Coronary artery (tissue), 2 donors: ENCODE results near the gene AQP2.

Experiments used
- DNase-seq: peaks from one replicate; pipeline ENCODE4 v3.0.0-alpha.2; 2017; ENCODE audit warnings: low spot score
- H3K27ac ChIP-seq, 2 donors: fragments of 200-600 bp; sonication (generic); one replicate each; pipeline ENCODE4 v1.5.1; 2016 to 2019
- H3K4me3 ChIP-seq: fragments of 200-600 bp; sonication (generic); 2 replicates; pipeline ENCODE4 v1.5.1; 2016; ENCODE audit warnings: mild to moderate bottlenecking, moderate library complexity
- TF ChIP-seq, protein P1 (sequence below): fragments of 200-600 bp; sonication (generic); IDR thresholded peaks from one replicate; pipeline ENCODE4 v1.5.1; 2019; ENCODE audit warnings: antibody characterized with exemption

The AQP2 gene

GRCh38 chr12:49912345-49913255, 37.9 kb upstream of the AQP2 start:
- TF ChIP-seq, protein P1, sequence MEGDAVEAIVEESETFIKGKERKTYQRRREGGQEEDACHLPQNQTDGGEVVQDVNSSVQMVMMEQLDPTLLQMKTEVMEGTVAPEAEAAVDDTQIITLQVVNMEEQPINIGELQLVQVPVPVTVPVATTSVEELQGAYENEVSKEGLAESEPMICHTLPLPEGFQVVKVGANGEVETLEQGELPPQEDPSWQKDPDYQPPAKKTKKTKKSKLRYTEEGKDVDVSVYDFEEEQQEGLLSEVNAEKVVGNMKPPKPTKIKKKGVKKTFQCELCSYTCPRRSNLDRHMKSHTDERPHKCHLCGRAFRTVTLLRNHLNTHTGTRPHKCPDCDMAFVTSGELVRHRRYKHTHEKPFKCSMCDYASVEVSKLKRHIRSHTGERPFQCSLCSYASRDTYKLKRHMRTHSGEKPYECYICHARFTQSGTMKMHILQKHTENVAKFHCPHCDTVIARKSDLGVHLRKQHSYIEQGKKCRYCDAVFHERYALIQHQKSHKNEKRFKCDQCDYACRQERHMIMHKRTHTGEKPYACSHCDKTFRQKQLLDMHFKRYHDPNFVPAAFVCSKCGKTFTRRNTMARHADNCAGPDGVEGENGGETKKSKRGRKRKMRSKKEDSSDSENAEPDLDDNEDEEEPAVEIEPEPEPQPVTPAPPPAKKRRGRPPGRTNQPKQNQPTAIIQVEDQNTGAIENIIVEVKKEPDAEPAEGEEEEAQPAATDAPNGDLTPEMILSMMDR: no peak
- Histone ChIP-seq H3K4me3 (no peak overlapping the region), H3K27ac (peak overlapping the region in 1 of 2 donors; percentile 10)
- DNase-seq: peak; percentile 70

- peak; percentile 63 for DNase-seq
- H3K27ac ChIP-seq: no peak overlapping the region
- H3K4me3 ChIP-seq: no peak overlapping the region
- TF ChIP-seq, protein P1: no peak
These were observed 34.2 kb upstream of the AQP2 start for GRCh38 chr12:49916129-49916919.

DNA sequence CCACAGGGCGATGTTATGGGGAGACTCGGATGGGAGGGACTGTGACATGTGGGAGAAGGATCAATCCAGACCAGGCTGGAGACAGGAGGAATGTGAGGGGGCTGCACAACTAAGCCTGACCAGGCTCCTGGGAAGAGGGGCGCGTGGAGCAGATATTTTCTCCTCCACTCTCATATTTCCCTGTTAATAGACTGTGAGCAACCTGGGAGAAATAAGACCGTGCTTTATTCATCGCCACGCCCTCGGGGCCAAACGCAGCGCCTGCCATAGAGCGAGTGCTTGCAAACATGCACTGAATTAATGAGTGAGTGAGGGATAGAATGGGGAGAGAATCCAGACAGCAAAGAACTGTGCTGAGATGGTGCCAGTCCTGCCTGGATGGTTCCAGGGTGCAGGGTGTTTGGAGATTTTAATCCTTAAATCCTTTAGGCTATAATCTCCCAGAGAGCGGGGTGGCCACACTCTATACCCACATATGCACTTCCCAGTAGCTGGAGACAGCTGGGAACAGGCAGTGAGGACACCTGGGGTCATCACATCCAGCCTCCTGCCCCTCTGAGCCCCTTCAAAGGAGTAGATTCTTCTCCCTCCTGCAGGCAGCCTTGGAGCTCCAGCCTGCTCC, 33.3 kb upstream of the AQP2 start:
- no peak overlapping the region for H3K4me3 ChIP-seq
- no peak for DNase-seq
- no peak overlapping the region for H3K27ac ChIP-seq
- TF ChIP-seq, protein P1: no peak

DNA sequence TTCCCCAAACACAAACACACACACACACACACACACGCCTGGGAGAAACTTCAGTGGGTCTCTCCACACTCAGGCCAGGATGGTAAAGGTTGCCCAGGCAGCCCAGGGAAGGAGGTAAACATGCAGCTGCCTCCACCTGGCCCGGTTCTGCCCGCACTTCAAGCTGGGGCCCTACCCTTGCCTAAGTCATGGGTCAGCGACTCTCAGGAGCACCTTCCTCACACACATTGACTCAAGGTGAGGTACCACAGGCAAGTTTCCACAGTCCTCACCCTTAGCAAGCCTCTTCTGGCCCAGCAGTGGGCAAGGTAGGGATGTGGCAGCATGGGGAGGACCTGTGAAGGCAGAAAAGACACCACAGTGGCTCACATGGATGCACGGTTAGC, 32.8 kb upstream of the AQP2 start:
- TF ChIP-seq, protein P1: no peak
- Histone ChIP-seq H3K4me3 (no peak overlapping the region), H3K27ac (no peak overlapping the region)
- peak; percentile 46 for DNase-seq

GRCh38 chr12:49920241-49920914, 30.2 kb upstream of the AQP2 start:
- Histone ChIP-seq H3K27ac (peak overlapping the region in 1 of 2 donors; percentile 65), H3K4me3 (no peak overlapping the region)
- peak; percentile 67 for DNase-seq
- TF ChIP-seq, protein P1: no peak

- peak overlapping the region in 1 of 2 donors; percentile 65 for H3K27ac ChIP-seq
- H3K4me3 ChIP-seq: no peak overlapping the region
- TF ChIP-seq, protein P1: no peak
- DNase-seq: no peak
These were observed 29.6 kb upstream of the AQP2 start for GRCh38 chr12:49920915-49921286.
